HepG2 (cell line): ENCODE measurements around the gene COL25A1. TPM values are rescaled to one million over a fixed set of nuclear protein-coding genes. Genes with fewer than 3 reads are reported as not detected.

Experiments
- ATAC-seq: fragments of 200-7000 bp; cut with Tn5 transposase; 3 replicates; pipeline ENCODE4 v1.9.1; 2020; ENCODE audit warnings: mild to moderate bottlenecking, moderate library complexity
- BruUV-seq: library from RNA; stranded (reverse); fragments of 400-500 nt; replicated peaks from 2 replicates; lab custom pipeline; 2021; lab: Mats Ljungman, UMichigan
- CTCF ChIA-PET: fragments of 300-600 bp; formaldehyde crosslinking; extraction: SDS; loops from one replicate; lab custom pipeline; 2021; ENCODE audit warnings: low total read pairs, inconsistent platforms, low intra/inter-chr PET ratio; lab: Yijun Ruan, JAX
- POLR2A ChIA-PET: fragments of 350-600 bp; sonication (Branson Sonifier 250); formaldehyde crosslinking; loops from one replicate; lab custom pipeline; 2020; ENCODE audit warnings: antibody characterized with exemption, inconsistent platforms; lab: Yijun Ruan, JAX
- DNase-seq: peaks from one replicate; pipeline ENCODE4 v3.0.0-alpha.2; 2015; ENCODE audit warnings: low spot score
- FAIRE-seq: peaks from 3 replicates; lab custom pipeline; 2011; peaks lifted over from hg19 to GRCh38; lab: Jason Lieb, UNC
- H2AFZ ChIP-seq: one replicate; pipeline ENCODE4 v1.6.1; 2011; ENCODE audit warnings: low read length, inconsistent platforms
- H3K27ac ChIP-seq: fragments of 300-600 bp; 3 replicates; pipeline ENCODE4 v1.8.0; 2011; ENCODE audit warnings: mixed run types, mild to moderate bottlenecking, mixed read lengths, low read length, inconsistent platforms; ENCODE audit not compliant: insufficient read depth; ENCODE audit errors: extremely low read length
- H3K27me3 ChIP-seq, 2 experiments: fragments of 200-600 bp in 1 of 2; 2 replicates in 1 of 2; 3 replicates in 1 of 2; pipeline versions ENCODE4 v1.6.0 to v1.8.0; 2011; ENCODE audit warnings: low read length in 2 of 2, mild to moderate bottlenecking in 2 of 2, moderate library complexity in 2 of 2, inconsistent platforms in 1 of 2; ENCODE audit not compliant: insufficient read depth in 2 of 2, control insufficient read depth in 1 of 2
- H3K36me3 ChIP-seq, 2 experiments: fragments of 200-600 bp in 1 of 2; replicated peaks in 1 of 2; 2 replicates in 1 of 2; 3 replicates in 1 of 2; pipeline versions ENCODE4 v1.5.1 to v1.8.0; 2011; ENCODE audit warnings: low read length in 2 of 2, inconsistent platforms in 1 of 2; ENCODE audit not compliant: insufficient read depth in 2 of 2, control insufficient read depth in 1 of 2
- H3K4me1 ChIP-seq: 2 replicates; pipeline ENCODE4 v1.5.1; 2012; ENCODE audit warnings: low read length, inconsistent platforms; ENCODE audit not compliant: insufficient read depth
- H3K4me2 ChIP-seq: 2 replicates; pipeline ENCODE4 v1.6.0; 2011; ENCODE audit warnings: low read depth, low read length, inconsistent platforms
- H3K4me3 ChIP-seq, 3 experiments: fragments of 200-600 bp in 1 of 3; sonication (generic), shearing (Covaris generic) in 1 of 3; replicated peaks in 1 of 3; 2 replicates each; pipeline ENCODE4 v1.5.1; 2011 to 2016; ENCODE audit warnings: low read length in 3 of 3, inconsistent platforms in 2 of 3, low read depth in 2 of 3, mild to moderate bottlenecking in 2 of 3, control low read depth in 1 of 3, mixed read lengths in 1 of 3; ENCODE audit not compliant: insufficient read depth in 1 of 3
- H3K79me2 ChIP-seq: one replicate; pipeline ENCODE4 v1.6.1; 2011; ENCODE audit warnings: low read length, inconsistent platforms; ENCODE audit not compliant: insufficient read depth
- H3K9ac ChIP-seq: 2 replicates; pipeline ENCODE4 v1.6.0; 2011; ENCODE audit warnings: mild to moderate bottlenecking, low read depth, low read length, inconsistent platforms; ENCODE audit not compliant: insufficient read depth
- H3K9me3 ChIP-seq: 2 replicates; pipeline ENCODE4 v1.5.1; 2012; ENCODE audit warnings: mild to moderate bottlenecking, low read length
- H4K20me1 ChIP-seq: 2 replicates; pipeline ENCODE4 v1.6.0; 2011; ENCODE audit warnings: inconsistent platforms, mild to moderate bottlenecking, low read length, moderate library complexity; ENCODE audit not compliant: insufficient read depth
- AGO1 ChIP-seq: fragments of 200-400 bp; formaldehyde crosslinking; IDR thresholded peaks from 2 replicates; pipeline ENCODE4 v1.6.1; 2017; ENCODE audit warnings: mild to moderate bottlenecking, low read depth, low read length, moderate library complexity; ENCODE audit not compliant: poor library complexity, severe bottlenecking
- ARID4A ChIP-seq: sonication (generic); formaldehyde crosslinking; IDR thresholded peaks from 2 replicates; pipeline ENCODE4 v1.5.0; 2020; ENCODE audit warnings: mild to moderate bottlenecking, missing genetic modification reagents, borderline replicate concordance
- CREM ChIP-seq, 2 experiments: sonication (generic) in 1 of 2; formaldehyde crosslinking in 1 of 2; IDR thresholded peaks; 2 replicates each; pipeline versions ENCODE4 v1.4.0 to v1.6.1; 2016 to 2020; ENCODE audit warnings: antibody characterized with exemption in 1 of 2, mild to moderate bottlenecking in 1 of 2, missing genetic modification reagents in 1 of 2
- DNMT1 ChIP-seq: sonication (generic); formaldehyde crosslinking; IDR thresholded peaks from 2 replicates; pipeline ENCODE4 v1.5.1; 2020; ENCODE audit warnings: mild to moderate bottlenecking, missing genetic modification reagents
- MEIS2 ChIP-seq: sonication (generic); formaldehyde crosslinking; IDR thresholded peaks from 2 replicates; pipeline ENCODE4 v1.9.0; 2021; ENCODE audit warnings: mild to moderate bottlenecking, missing genetic modification reagents
- MTA3 ChIP-seq: sonication (generic); formaldehyde crosslinking; IDR thresholded peaks from 2 replicates; pipeline ENCODE4 v1.4.0; 2020; ENCODE audit warnings: missing genetic modification reagents
- NFYC ChIP-seq: IDR thresholded peaks from 2 replicates; pipeline ENCODE4 v1.6.1; 2016; ENCODE audit warnings: missing genetic modification reagents, missing compliant biosample characterization
- TFE3 ChIP-seq: IDR thresholded peaks from 2 replicates; pipeline ENCODE4 v1.6.1; 2016
- ZFP36 ChIP-seq: fragments of 150-350 bp; IDR thresholded peaks from 2 replicates; pipeline ENCODE4 v1.6.1; 2018; ENCODE audit warnings: borderline replicate concordance, low read length, low read depth; ENCODE audit not compliant: partially characterized antibody
- ZXDC ChIP-seq: sonication (generic); formaldehyde crosslinking; IDR thresholded peaks from 2 replicates; pipeline ENCODE4 v1.5.0; 2020; ENCODE audit warnings: mild to moderate bottlenecking, missing genetic modification reagents
- WGBS: methylation state at CpG from one replicate; pipeline ENCODE4 v1.1.6; 2017; ENCODE audit warnings: low lambda C conversion rate; 5-methylcytosine and 5-hydroxymethylcytosine counted together
- in situ Hi-C: cut with HindIII; loops from 2 replicates; pipeline ENCODE4 v1.10.0; 2017; ENCODE audit warnings: low pct_unique_long_range_greater_than_20kb; ENCODE audit not compliant: extremely low pct_ligation_motif_present
- intact Hi-C: fragments of 100-400 bp; cut with micrococcal nuclease; formaldehyde crosslinking; loops from one replicate; pipeline ENCODE4 v1.10.0; 2022; ENCODE audit not compliant: unreplicated experiment
- polyA plus RNA-seq, 8 experiments: library from polyadenylated mRNA; depleted of rRNA in 3 of 8; stranded (reverse) in 7 of 8; unstranded in 1 of 8; fragments of >200 nt; fragmentation: Illumina TruSeq in 4 of 8; extraction: Trizol in 4 of 8; gene quantifications; 2 replicates each; pipeline versions ENCODE4 v1.2.1 to v1.2.3, GENCODE V29; 2011 to 2016; ENCODE audit warnings: low read depth in 4 of 8, missing spikeins in 1 of 8, mixed read lengths in 1 of 8; ENCODE audit not compliant: insufficient read depth in 1 of 8
- total RNA-seq, 5 experiments: library from RNA; depleted of rRNA; stranded (reverse); fragments of >200 nt; fragmentation: Illumina TruSeq; extraction: Trizol; gene quantifications; 2 replicates each; pipeline ENCODE4 v1.2.3, GENCODE V29; 2016; ENCODE audit warnings: low read depth in 1 of 5

COL25A1 gene
- total and polyA plus RNA-seq, 2 of the 13 experiments (the other 11 are each of a cell fraction or from before 2014, with no cell fraction given) = not detected

- TF ChIP-seq ZFP36 (no peak), ARID4A (CRISPR knock-in tag) (no peak), MTA3 (CRISPR knock-in tag) (no peak)
- TF ChIP-seq, all 625 proteins: peak for 0
- POLR2A ChIA-PET = no interaction called here
- Histone ChIP-seq H3K27ac (no peak overlapping the region), H3K4me1 (no peaks in the 10 kb centered on the region), H2AFZ (no peak overlapping the region), H3K4me3 (no peak overlapping the region), H3K36me3 (no peaks in the 10 kb centered on the region), H3K4me2 (no peak overlapping the region), H3K79me2 (no peaks in the 10 kb centered on the region), H3K9ac (no peak overlapping the region), H3K9me3 (no peaks in the 10 kb centered on the region), H3K27me3 (no peaks in the 10 kb centered on the region), H4K20me1 (no peaks in the 10 kb centered on the region)
- WGBS = 2% methylated on average over 7 of the region's 7 CpGs
- no peak for DNase-seq
- in situ Hi-C loops = no loop called here
- no TSS peak for BruUV-seq
- CTCF ChIA-PET = no interaction called here
- intact Hi-C loops = no loop called here
- ATAC-seq = no peak
- FAIRE-seq = no peak
Measured at GRCh38 chr4:109185951-109186350, 116.5 kb downstream of the COL25A1 start.

- no peak overlapping the region for H2AFZ ChIP-seq
- no peaks in the 10 kb centered on the region for H3K36me3 ChIP-seq
- H3K27me3 ChIP-seq = no peaks in the 10 kb centered on the region
- POLR2A ChIA-PET = no interaction called here
- no peaks in the 10 kb centered on the region for H4K20me1 ChIP-seq
- DNase-seq (no peak), ATAC-seq (no peak), FAIRE-seq (no peak)
- WGBS = 0% methylated on average over 2 of the region's 2 CpGs
- in situ Hi-C loops (no loop called here), intact Hi-C loops (no loop called here)
- CTCF ChIA-PET = no interaction called here
- H3K27ac ChIP-seq = no peak overlapping the region
- H3K79me2 ChIP-seq = no peaks in the 10 kb centered on the region
- no peak overlapping the region for H3K9ac ChIP-seq
- H3K4me3 ChIP-seq = no peak overlapping the region
- BruUV-seq = no TSS peak
- H3K9me3 ChIP-seq = no peaks in the 10 kb centered on the region
- H3K4me2 ChIP-seq = no peak overlapping the region
- no peaks in the 10 kb centered on the region for H3K4me1 ChIP-seq
- TF ChIP-seq NFYC (CRISPR knock-in tag) = no peak
- TF ChIP-seq AGO1 = no peak
- no peak for TF ChIP-seq TFE3 (CRISPR knock-in tag)
- TF ChIP-seq CREM (IDR thresholded peaks at IDR 0.05) = no peak
- no peak for TF ChIP-seq CREM (CRISPR knock-in tag; IDR thresholded peaks at IDR 0.05)
- no peak for TF ChIP-seq DNMT1 (CRISPR knock-in tag)
- TF ChIP-seq ZXDC (CRISPR knock-in tag) = no peak
- no peak for TF ChIP-seq MEIS2 (CRISPR knock-in tag)
Measured at GRCh38 chr4:109185548-109185947, 116.9 kb downstream of the COL25A1 start.
